Subcutaneous adipose tissue (tissue), 4 donors: ENCODE measurements around the gene HENMT1. TPM values are rescaled to one million over a fixed set of nuclear protein-coding genes. Genes with fewer than 3 reads are reported as not detected.

ENCODE experiments used
- CTCF ChIP-seq: fragments of 450-650 bp; IDR thresholded peaks from one replicate; pipeline ENCODE4 v1.5.1; 2016; ENCODE audit warnings: low read depth, mild to moderate bottlenecking, control low read depth, antibody characterized with exemption, moderate library complexity
- total RNA-seq, 4 donors: library from RNA; depleted of rRNA; stranded (reverse); fragments of >200 nt; gene quantifications; one replicate each; pipeline ENCODE4 v1.1.0, GENCODE V29; 2016

The HENMT1 gene
- total RNA-seq, 4 donors from 2014 or later: 3.3 to 8.7 (median 6.2) TPM

DNA sequence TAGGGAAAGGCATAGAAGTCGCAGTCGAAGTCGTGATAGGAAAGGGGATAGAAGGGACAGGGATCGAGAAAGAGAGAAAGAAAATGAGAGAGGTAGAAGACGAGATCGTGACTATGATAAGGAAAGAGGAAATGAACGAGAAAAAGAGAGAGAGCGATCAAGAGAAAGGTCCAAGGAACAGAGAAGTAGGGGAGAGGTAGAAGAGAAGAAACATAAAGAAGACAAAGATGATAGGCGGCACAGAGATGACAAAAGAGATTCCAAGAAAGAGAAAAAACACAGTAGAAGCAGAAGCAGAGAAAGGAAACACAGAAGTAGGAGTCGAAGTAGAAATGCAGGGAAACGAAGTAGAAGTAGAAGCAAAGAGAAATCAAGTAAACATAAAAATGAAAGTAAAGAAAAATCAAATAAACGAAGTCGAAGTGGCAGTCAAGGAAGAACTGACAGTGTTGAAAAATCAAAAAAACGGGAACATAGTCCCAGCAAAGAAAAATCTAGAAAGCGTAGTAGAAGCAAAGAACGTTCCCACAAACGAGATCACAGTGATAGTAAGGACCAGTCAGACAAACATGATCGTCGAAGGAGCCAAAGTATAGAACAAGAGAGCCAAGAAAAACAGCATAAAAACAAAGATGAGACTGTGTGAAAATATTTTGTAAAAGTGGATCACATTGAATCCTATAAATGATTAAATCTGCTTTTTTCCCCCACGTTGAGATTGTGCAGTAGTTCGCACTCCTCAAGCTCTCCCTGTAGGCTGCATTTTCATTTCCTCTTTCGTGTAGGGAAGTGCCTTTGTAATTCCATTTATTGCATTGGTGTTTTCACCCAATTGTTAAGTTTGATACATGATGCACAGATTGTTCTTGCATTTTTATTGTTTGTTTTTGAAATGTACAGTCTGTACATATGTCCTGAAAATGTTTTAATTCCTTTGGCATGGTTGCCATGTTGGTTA lies 38.8 kb upstream of the HENMT1 start:
- TF ChIP-seq CTCF: no peak

- TF ChIP-seq CTCF: no peak
These were observed 34.6 kb upstream of the HENMT1 start for GRCh38 chr1:108695535-108695934.

DNA sequence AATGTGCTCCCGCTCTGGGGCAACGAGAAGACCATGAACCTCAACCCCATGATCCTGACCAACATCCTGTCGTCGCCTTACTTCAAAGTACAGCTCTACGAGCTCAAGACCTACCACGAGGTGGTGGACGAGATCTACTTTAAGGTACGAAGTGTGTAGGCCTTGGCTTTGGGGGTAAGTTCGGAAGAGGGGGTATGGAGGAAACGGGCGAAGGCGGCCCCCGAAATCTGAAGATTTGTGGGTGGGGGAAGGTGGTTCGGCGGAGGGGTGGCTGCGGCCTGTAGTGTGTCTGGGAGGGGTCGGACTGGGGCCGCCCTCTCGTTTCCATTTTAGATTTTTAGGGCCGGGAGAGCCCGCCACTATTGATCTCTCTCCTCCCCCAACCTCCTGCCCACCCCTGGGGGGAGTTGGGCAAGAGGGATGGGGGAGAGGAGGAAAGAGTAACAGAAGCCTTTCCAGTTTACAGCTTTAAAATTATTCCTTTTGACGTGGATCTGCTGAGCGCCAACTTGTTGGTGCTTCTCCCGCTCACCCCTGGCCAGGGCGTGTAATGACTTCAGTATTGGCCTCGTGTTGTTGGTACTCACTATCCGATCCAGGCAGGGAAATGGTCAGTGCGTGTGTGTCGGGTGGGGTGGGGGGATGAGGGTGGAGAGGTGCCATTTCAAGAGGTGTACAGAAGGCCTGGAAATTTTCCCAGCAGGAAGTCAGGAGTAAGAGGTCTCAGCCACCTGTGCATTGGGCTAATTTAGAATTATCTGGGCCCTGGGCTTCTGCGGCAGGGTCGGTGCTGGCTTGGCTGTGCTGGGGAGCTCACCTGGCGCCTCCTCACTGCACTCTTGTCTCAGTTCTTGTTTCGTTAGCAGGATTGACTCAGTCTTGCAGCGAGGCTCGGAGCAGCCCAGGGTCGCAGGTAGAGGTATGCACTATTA lies 32.1 kb upstream of the HENMT1 start:
- TF ChIP-seq CTCF: no peak

DNA sequence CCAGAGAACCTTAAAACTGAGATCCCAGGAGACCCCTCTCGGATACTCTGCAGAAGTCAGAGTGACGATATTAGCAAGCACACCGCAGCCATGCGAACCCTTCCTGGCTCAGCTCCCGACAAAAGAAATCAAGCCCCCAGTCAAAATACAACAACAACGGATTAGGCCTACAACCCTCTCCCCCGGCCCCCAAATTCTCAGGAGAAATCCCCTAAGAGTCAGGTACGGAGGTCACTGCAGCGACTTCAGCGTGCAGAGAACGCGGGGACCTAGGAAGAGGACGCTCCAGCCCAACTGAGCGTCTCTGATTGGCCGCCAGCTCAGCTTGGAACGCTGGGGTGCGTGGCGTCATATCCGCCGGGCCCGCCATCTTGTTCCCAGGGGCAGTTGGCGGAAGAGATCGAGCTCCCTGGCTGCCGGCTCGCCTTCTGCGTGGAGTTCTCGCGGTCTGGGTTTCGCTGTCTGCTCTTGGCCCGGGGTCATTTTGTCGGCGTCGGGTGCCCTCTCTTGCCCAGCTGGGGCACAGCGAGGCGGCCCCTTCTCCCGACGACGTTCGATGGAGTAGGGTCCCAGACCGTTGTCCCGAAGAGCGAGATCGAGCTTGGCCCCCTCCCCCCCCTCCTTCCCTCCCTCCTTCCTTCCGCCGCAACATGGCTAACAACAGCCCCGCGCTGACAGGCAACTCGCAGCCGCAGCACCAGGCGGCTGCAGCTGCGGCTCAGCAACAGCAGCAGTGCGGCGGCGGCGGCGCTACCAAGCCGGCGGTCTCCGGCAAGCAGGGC lies 31.2 kb upstream of the HENMT1 start, which contains the start of gene PRPF38B:
Gene PRPF38B, plus strand, starts transcription at position 369 of the 782 bp plus-strand sequence. Its CDS starts 282 bp downstream, at position 651.
- TF ChIP-seq CTCF: no peak

- no peak for TF ChIP-seq CTCF
These were observed 30.4 kb upstream of the HENMT1 start for GRCh38 chr1:108691128-108691941.

DNA sequence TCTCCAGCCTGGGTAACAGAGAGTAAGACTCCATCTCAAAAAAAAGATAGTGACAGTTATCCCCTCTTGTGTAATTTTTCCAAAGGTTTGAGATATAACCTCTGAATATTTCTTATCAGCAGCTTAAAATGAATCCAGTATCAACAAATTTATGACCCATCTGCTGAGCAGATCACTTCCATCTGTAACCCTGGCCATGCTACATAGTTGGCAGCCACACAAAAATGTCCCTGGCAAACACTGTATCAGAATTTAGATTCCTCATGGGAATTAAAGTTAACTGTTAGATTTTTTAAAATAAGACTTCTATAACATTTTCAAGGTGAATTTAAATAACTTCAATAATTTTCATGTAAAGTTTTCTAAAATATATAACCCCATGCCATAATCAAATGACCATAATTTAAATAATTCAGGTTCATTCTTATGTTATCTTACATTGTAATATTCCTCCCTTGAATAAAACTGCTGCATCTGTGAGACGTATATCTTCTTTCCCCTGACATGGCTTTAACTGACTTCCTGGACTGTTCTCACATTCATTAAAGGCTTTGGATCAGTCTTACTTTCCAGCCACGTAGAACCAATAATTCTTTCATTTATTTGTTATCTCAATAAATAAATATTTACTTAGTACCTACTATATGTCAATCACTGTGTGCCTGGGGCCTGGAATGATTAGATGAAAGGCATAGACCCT lies 25.9 kb upstream of the HENMT1 start:
- no peak for TF ChIP-seq CTCF
